GM18951 (cell line): ENCODE data around the gene KRTAP1-4.

Experiments used
- POLR2A ChIP-seq: IDR thresholded peaks from 4 replicates; pipeline ENCODE4 v1.6.1; 2011; ENCODE audit warnings: mild to moderate bottlenecking; ENCODE audit not compliant: insufficient read length, insufficient read depth; ENCODE audit errors: extremely low read depth
- in situ Hi-C: fragments of 300-500 bp; cut with MboI; formaldehyde crosslinking; loops from one replicate; pipeline ENCODE4 v1.12.0; 2022; ENCODE audit warnings: low sequenced_read_pairs, mixed read lengths, inconsistent platforms; ENCODE audit not compliant: unreplicated experiment

KRTAP1-4 gene

DNA sequence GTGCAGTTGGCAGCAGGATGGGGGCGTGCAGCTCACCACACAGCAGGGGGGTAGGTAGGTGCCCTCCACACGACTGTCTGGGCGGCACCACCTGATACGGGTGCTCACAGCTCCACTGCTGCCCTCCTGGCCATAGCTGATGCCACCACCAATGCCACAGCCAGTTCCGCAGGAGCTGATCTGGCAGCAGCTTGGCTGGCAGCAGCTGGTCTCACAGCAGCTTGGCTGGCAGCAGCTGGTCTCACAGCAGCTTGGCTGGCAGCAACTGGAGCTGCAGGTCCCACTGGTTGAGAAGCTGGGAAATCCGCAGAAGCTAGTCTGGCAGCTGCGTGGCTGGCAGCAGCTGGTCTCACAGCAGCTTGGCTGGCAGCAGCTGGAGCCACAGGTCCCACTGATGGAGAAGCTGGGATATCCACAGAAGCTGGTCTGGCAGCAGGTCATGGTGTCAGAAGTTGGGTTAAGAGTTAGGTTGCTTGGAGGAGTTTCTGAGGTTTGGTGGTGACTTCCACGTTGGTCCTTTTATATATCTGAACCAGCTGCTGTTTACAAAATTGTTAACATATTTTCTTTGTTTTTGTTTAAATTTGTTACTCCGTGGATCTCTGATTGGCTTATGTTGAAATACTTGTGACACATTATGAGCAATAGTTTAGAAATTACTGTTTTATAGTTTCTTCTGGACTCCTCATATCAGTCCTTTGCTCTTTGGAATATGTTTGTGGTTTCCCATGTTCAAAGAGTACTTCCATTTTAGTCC, 3.1 kb downstream of the KRTAP1-4 start, which contains the start of gene KRTAP1-5:
Gene KRTAP1-5 (minus strand): TSS at position 494 of the 757 bp plus-strand sequence. CDS start 53 bp downstream, at position 441.
- no peak for TF ChIP-seq POLR2A
- in situ Hi-C loops = no loop called here

- in situ Hi-C loops = no loop called here
- no peak for TF ChIP-seq POLR2A
These were observed 5.3 kb downstream of the KRTAP1-4 start for GRCh38 chr17:41024697-41025096.

DNA sequence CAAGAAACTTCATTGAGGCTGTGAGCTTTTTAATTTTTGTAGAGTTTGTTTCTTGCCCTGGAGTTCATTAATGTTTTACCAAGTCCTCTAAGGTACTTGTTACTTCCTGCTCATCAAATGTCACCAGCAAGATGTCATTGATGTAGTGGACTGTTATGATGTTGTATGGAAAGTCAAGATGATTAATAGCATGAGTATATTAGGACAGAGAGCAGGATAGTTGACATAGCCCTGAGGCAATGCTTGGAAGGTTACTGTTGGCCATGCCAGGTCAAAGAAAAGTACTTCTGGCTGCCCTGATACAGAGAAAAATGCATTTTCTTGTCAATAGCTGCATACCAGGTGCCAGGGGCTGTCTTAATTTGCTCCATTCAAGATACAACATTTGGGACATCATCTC, 9.7 kb downstream of the KRTAP1-4 start:
- in situ Hi-C loops = no loop called here
- TF ChIP-seq POLR2A = no peak

DNA sequence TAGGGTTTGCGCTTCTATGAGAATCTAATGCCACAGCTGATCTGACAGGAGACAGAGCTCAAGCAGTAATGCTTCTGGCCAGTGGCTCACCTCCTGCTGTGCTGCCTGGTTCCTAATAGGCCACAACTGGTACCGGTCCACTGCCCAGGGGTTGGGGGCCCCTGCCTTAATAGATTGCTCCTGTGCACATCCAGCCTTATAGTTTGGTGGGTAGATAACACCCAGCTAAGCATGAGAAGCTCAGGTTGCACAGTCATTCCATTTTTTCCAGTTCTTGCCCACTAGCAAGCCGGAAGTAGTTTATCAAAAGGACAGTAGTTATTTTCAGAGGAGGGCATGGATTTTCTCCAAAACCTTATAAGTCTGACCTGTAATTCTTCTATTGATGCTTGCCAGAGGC, 10.6 kb downstream of the KRTAP1-4 start:
- in situ Hi-C loops = no loop called here
- no peak for TF ChIP-seq POLR2A

GRCh38 chr17:41018541-41018940, 11.5 kb downstream of the KRTAP1-4 start:
- in situ Hi-C loops = no loop called here
- TF ChIP-seq POLR2A = no peak

- in situ Hi-C loops = no loop called here
- TF ChIP-seq POLR2A = no peak
These were observed 13.3 kb downstream of the KRTAP1-4 start for GRCh38 chr17:41016578-41017215.

- no peak for TF ChIP-seq POLR2A
- in situ Hi-C loops = no loop called here
These were observed 14.5 kb downstream of the KRTAP1-4 start for GRCh38 chr17:41015454-41015853.

DNA sequence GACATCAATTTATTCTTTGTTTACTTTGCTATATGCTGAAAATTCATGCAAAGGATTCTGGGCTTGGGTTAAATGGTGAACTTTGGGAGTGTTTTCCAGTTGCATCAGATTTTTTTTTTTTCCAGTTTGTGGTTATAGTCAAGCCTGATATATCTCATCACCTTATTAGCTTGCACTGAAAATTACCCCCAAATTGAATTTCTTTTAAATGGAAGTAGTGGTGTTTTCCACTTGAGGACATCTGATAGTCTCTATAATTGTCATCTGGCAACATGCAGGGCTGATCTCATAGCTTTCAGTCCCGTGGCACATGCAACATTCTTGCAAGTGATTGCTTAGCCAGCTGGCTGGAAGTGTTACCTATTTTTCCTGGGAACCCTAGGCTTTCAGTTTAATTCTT, 16.4 kb downstream of the KRTAP1-4 start:
- no peak for TF ChIP-seq POLR2A
- in situ Hi-C loops = no loop called here

- in situ Hi-C loops = no loop called here
- TF ChIP-seq POLR2A = no peak
These were observed 16.8 kb downstream of the KRTAP1-4 start for GRCh38 chr17:41013181-41013580.

DNA sequence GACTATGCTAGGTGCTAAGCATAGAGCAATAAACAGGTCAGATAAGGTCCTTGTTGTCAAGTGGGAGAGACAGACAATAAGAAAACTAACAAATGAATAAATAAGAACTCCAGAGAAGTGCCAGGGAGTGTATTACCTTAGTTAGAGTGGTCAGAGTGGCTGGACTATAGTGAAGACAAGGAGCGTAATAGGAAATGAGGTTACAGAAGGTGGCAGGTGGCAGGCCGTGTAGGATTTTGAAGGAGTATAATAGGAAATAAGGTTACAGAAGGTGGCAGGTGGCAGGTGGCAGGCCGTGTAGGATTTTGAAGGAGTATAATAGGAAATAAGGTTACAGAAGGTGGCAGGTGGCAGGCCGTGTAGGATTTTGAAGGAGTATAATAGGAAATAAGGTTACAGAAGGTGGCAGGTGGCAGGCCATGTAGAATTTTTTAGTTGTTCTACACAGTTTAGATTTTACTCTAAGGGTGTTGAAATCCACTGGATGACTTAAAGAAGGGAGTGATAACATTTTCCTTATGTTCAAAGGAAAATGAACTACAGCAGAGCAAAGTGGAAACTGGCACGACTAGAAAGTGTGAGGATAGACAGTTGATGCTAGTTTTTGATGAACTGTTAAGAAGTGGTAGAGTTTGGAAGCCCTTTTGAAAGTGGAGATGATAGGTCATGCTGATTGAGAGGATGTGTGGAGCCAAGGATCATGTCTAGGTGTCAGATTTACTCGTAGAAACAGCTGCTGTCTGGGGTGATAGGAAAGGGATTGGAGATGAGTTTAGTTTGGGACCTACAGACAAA, 17.5 kb downstream of the KRTAP1-4 start:
- TF ChIP-seq POLR2A = no peak
- in situ Hi-C loops = no loop called here

- in situ Hi-C loops = no loop called here
- no peak for TF ChIP-seq POLR2A
These were observed 19.6 kb downstream of the KRTAP1-4 start for GRCh38 chr17:41010441-41010840.

DNA sequence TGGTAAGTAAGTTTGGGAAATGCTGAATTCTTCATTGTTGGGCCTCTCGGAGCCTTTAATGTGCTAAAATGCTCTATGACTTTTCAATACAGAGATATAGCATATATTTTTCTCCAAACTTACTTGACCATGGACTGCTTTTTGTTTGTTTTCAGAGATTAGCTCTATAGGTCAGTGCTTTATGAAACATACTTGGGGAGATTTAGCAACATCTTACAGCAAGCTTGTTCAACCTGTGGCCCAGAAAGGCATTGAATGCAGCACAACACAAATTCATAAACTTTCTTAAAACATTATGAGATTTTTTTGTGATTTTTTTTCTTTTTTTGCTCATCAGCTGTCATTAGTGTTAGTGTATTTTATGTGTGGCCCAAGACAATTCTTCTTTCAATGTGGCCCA, 20.1 kb downstream of the KRTAP1-4 start:
- no peak for TF ChIP-seq POLR2A
- in situ Hi-C loops = no loop called here

DNA sequence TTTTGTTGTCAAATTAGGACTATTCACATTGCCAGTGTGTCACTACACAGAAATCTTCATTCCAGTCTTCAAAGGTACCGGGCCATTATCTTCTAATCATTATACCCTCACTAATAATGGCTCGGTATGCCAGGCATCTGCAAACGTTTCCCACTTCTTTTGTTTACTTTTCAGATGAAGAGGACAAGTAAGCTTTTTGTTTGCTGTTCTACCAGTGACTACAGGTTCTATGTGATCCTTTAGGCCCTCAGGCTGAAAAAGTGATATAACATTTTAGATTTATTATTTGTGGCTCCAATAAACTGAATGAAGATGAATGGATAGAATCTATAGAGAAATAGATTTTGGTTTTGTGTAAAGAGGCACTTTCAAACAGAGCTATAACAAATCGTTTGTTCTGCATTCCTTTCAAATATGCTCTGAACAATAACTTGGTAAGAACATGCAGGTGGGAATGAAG, 20.7 kb downstream of the KRTAP1-4 start:
- in situ Hi-C loops = no loop called here
- no peak for TF ChIP-seq POLR2A
